NCI-H524 (cell line): ENCODE measurements around the gene DPYSL4.
"Not testable (repeated sequence)": the region's sequence is repeated elsewhere in the genome, so short reads cannot be mapped to it uniquely, and the experiment has no call there.

Experiments used
- DNase-seq, 2 experiments: peaks; one replicate each; lab custom pipeline; 2025; lab: John Stamatoyannopoulos, UW

The DPYSL4 gene

DNA sequence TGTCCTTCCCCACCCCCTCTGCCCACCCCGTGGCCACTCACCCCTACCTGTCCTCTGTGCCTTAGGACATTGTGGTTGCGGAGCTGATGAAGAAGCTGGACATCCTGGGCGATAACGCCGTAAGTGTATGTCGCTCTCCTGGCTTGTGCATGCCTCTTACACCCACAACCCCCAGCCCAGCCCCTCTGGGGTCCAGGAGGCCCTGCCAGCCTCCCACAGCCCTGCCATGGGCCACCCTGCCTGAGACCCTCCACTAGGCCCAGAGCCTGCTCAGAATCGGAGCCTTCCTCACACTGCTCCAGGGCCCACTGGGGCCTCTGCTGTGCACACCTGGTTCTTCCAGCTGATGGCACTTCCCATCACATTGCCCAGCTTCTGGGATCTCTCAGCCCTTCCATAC lies 36.8 kb upstream of the DPYSL4 start:
- DNase-seq = no peak

DNA sequence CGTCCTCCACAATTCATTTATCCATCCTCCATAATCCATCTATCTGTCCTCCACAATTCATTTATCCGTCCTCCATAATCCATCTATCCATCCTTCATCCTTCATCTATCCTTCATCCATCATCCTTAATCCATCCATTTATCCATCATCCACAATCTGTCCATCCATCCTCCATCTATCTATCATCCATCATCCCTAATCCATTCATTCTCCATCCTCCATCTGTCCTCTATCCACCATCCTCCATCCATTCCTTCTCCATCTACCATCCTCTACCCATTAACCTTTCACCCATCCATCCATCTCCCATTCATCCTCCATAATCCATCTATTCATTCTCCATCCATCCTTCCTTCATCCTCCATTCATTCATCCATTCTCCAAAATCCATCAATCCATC lies 36.0 kb upstream of the DPYSL4 start:
- no peak for DNase-seq

DNA sequence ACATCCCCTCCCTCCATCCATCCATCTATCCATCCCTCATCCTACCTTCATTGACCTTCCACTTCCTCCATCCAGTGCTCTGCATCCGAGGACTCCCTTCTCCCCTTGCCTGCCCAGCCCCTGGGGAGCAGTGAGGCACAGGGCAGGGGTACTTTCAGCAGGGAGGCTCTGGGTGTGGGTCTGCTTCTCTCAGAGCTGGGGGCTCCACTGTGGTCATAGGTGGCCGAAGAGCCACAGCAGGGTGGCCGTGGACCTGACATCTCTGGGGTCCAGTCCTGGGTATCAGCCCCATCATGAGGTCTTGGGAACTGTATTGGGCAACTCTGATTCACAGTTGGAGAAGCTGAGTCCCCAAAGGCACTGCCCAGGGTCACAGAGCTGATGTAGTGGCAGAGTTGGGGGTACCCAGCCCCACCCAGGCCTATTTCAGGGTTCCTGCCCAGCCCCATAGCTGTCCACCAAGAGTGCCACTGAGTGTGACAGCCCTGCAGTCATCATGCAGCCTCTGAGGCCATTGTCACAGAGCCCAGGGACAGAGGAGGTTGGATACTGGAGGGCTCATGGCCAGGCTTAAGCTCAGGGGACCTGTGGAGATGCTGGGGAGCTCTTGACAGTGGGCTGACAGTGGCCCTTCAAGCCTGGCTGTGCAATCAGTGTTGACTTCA lies 35.3 kb upstream of the DPYSL4 start:
- no peak for DNase-seq

DNA sequence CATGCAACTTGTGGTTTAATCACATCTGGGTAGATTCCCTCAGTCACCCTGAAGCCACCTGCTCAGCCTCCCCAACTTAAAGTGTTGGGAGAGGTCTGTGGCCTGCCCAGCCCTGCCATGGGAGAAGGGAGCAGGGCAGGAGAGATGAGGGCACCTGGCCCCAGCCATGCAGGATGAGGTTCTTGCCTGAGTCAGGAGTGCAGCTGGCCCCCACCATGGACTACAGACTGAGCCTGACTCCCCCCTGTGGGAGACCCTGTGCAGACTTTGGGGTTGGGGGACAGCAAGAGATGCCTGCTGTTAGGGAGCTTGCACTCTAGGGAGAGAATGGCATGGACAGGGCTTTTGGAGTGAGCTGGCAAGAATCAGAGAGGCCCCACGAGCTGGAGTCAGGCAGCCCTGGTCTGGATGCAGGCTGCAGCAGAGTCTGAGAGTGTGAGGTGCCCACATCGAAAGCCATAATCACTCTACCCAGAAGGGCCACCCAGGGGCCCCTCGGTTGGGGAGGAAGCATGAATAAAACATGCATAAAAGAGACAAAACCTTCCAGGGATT lies 34.7 kb upstream of the DPYSL4 start:
- no peak for DNase-seq

DNA sequence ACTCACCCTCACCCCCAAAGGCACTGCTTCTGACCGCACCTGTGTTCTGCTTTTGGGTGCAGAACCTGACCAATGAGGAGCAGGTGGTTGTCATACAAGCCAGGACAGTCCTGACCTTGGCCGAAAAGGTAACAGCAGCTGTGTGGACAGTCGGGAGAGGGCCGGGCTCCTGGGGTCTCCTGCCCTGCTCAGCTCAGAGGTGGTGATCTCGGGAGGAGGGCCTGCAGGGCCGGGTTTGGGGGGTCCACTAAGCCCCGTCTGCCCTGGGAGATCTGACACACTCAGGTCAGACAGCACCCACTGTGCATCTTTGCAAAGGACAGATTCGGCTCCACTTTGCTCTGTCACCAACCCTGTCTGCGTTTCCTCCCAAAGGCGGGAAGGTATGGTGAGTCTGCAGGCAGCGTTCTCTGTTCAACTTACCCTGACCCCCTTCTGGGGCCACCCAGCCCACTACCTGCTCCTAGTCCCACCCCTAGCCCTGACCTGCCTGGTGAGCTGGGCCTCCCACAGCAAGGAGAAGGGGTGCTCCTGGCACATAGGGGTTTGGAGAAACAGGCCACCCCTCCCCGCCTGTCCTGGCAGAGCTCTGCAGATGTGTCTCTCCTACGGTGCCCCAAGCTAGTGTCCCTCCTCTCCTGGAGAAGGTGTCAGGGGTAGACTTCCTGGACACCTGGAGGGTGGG lies 33.7 kb upstream of the DPYSL4 start:
- no peak for DNase-seq

DNA sequence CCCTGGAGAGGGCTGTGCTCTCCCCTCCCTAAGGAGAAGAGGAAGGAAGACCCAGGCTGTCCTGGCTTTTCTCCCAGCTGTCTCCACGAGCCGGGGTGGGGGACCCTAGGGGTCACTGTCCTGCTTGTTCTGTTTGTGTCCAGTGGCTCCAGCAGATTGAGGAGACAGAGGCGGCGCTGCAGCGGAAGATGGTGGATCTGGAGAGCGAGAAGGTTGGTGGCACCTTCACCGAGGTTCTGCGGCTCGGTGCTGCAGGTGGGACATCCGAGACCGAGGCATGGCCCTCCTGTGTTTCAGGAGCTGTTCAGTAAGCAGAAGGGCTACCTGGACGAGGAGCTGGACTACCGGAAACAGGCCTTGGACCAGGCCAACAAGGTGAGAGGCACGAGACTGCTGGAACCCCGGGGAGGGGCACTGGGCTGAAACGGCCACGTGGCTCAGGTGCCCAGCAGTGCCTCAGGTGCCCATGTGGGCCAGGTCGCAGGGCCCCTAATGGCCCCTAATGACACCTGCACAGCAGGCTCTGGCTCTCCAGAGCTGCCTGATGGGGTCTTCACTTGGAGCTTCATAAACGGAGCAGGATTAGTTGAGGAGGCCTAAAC lies 33.0 kb upstream of the DPYSL4 start:
- DNase-seq = no peak

DNA sequence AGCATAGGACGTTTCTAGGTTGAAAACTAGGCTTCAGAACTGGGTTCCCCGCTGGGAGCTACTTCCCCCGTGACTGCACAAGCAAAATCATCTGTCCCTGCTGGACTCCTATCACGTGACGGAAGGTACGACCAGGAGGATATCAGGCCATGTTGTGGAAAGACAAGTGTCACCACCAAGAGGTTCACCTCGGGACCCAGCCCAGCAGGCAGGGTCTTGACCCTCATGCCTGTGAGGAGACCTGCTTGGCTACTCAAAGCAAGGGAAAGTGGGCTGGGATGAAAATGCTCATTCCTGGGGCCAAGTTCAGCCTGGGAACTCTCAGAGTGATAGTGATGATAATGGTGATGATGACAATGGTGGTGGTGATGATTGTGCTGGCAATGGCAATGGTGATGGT lies 32.3 kb upstream of the DPYSL4 start:
- no peak for DNase-seq

DNA sequence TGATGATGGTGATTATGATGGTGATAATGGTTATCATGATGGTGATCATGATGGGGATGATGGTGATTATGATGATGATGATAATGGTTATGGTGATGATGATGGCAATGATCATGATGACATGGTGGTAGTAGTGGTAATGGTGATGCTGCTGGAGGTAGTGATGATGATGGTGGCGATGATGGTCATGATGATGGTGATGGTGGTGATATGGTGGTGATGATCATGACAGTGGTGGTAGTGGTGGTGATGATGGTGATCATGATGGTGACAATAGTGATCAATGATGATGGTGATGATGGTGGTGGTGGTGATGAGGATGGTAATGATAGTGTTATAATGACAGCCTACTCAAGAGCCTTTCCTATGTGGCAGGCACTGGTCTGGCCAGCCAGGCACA lies 31.8 kb upstream of the DPYSL4 start:
- no peak for DNase-seq

DNA sequence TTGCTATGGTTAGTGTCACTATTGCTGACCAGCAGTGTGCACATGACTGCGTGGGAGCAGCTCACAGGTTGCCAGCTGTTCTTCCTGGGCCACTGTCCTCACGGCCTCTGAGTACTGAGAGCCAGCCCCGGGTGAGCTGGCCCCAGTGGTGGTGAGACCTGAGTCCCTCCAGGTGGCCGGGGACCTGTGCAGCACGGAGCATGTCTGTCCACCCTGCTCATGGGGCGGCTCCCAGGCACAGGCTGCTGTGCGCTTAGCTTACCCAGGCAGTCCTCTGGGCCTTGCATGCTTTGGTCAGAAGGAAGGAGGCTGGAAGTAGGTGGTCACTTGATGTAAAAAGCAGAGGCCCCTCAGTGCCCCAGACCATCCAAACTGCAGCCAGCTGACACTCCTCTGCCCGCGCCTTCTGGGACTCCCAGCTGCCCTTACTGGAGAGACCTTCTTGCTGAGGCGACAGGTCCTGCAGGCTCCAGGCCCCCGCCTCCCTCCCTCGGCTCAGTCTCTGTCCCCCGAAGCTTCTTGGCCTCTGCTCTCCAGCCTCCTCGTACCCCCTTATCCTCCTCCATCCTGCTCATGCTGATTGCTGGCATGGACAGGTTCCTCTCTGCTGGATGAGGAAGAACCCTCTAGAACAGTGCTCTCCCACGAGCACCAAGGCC lies 30.9 kb upstream of the DPYSL4 start:
- no peak for DNase-seq

DNA sequence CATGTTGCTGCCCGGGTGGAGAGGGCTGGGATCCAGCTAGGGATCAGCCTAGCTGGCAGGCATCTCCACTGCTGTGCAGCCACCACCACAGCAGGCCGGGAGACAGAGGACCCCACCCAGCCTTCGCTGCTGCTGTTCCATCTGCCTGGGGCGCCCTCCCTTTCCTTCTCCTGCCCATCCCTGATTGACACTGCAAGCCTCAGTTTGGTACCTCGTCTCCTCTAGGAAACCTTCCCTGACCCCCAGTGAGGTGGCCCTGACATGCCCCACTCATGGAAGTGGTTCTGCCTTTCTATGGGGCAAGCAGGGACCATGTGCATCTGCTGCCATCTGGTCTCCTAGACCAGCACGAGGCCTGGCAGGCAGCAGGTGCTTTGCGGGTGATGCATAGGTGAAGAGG lies 30.4 kb upstream of the DPYSL4 start:
- DNase-seq = peak in 1 of 2 experiments; percentile 6

DNA sequence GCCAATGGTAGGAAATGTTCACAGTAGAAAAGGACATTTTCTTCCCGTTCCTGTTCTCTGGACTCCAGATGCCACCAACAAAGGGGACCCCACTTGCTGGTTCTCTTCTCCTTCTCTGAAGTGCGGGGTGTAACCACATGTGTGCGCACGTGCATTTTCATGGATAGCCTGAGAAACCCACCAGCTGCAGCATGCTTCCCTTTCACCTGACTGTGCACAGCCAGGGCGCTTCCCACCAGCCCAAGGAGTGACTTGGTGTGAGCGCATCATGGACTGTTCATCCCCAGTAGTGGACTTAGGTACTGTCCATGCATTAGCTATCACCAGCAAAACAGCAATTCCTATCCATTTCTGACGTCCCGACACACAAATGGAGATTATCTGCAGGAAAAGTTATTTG lies 29.6 kb upstream of the DPYSL4 start:
- DNase-seq = no peak

DNA sequence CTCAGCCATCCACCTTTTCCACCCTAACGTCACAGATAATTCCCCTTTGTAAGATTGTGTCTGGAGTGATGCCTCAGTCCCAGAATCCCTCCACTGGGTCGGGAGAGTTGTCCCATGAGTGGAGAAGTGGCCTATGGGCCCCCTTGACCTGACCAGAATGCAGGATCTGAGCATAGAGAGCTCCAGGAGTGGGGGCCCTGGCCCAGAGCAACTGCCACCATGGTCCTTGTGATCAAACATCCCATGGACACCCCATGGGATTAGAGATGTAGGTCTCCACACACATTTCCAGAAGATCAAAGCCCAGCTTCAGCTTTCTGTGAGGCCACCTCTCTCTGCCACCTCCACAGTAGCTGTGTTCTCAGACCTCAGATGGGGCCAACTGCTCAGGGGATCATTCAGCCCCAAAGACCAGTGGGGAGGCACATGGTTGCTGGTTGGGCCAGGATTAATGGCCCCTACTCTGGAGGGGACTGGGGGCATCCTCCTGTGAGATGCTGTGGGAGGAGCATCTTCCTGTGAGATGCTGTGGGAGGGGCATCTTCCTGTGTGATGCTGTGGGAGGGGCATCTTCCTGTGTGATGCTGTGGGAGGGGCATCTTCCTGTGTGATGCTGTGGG lies 28.5 kb upstream of the DPYSL4 start:
- DNase-seq = no peak

DNA sequence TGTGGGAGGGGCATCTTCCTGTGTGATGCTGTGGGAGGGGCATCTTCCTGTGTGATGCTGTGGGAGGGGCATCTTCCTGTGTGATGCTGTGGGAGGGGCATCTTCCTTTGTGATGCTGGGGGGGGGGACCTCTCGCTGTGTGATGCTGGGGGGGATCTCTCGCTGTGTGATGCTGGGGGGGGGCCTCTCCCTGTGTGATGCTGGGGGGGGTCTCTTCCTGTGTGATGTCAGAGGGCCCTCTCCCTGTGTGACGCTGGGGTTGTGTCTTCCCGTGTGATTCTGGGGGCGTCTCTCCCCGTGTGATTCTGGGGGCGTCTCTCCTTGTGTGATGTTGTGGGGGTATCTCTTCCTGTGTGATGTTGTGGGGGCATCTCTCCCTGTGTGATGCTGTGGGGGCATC lies 27.9 kb upstream of the DPYSL4 start:
- no peak for DNase-seq

DNA sequence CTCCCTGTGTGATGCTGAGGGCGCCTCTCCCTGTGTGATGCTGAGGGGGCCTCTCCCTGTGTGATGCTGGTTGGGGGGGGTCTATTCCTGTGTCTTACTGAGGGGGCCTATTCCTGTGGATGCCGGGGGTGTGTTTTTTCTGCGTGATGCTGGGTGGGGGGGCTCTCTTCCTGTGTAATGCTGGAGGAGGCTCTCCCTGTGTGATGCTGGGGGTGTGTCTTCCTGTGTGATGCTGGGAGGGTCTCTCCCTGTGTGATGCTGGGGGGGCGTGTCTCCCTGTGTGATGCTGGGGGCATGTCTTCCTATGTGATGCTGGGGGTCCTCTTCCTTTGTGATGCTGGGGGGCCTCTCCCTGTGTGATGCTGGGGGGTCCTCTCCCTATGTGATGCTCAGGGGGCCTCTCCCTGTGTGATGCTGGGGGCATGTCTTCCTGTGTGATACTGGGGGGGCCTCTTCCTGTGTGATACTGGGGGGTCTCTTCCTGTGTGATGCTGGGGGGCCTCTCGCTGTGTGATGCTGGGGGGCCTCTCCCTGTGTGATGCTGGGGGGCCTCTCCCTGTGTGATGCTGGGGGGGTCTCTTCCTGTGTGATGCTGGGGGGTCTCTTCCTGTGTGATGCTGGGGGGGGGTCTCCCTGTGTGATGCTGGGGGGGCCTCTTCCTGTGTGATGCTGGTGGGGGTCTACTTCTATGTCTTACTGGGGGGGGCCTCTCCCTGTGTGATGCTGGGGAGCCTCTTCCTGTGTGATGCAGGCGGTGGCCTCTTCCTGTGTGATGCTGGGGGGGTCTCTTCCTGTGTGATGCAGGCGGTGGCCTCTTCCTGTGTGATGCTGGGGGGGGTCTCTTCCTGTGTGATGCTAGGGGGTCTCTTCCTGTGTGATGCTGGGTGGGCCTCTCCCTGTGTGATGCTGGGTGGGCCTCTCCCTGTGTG lies 27.2 kb upstream of the DPYSL4 start:
- not testable (repeated sequence) for DNase-seq

DNA sequence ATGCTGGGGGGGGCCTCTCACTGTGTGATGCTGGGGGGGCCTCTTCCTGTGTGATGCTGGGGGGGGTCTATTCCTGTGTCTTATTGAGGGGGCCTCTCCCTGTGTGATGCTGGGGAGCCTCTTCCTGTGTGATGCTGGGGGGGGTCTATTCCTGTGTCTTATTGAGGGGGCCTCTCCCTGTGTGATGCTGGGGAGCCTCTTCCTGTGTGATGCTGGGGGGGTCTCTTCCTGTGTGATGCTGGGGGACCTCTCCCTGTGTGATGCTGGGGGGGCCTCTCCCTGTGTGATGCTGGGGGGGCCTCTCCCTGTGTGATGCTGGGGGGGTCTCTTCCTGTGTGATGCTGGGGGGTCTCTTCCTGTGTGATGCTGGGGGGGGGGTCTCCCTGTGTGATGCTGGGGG lies 26.5 kb upstream of the DPYSL4 start:
- not testable (repeated sequence) for DNase-seq

DNA sequence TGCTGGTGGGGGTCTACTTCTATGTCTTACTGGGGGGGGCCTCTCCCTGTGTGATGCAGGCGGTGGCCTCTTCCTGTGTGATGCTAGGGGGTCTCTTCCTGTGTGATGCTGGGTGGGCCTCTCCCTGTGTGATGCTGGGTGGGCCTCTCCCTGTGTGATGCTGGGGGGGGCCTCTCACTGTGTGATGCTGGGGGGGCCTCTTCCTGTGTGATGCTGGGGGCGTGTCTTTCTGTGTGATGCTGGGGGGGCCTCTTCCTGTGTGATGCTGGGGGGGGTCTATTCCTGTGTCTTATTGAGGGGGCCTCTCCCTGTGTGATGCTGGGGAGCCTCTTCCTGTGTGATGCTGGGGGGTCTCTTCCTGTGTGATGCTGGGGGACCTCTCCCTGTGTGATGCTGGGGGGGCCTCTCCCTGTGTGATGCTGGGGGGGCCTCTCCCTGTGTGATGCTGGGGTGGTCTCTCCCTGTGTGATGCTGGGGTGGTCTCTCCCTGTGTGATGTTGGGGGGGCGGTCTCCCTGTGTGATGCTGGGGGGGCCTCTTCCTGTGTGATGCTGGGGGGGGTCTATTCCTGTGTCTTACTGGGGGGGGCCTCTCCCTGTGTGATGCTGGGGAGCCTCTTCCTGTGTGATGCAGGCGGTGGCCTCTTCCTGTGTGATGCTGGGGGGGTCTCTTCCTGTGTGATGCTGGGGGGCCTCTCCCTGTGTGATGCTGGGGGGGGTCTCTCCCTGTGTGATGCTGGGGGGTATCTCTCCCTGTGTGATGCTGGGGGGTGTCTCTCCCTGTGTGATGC lies 25.7 kb upstream of the DPYSL4 start:
- not testable (repeated sequence) for DNase-seq

DNA sequence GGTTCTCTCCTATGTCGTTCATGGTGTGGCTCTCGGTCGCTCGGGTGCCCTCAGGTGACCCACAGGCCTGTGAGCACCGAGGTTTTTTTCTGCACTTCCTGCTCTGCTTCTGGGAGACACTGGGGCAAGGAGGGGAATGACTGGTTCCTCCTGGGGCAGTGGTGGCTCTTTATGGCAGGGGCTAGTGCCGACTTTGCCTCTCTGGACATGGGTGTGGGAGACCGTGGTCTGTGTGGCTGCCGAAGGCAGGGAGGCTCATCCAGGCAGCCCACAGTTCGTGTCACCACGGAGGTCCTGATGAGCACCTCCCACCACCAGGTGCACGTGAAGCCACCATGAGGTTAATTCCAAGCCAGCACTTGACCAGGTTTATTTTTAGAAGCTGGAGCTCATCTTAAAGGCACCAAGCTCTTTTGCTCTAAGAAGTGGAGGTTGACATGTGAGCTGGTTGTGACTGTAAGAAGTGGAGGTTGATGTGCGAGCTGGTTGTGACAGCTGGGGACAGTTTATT lies 24.7 kb upstream of the DPYSL4 start:
- DNase-seq = no peak

DNA sequence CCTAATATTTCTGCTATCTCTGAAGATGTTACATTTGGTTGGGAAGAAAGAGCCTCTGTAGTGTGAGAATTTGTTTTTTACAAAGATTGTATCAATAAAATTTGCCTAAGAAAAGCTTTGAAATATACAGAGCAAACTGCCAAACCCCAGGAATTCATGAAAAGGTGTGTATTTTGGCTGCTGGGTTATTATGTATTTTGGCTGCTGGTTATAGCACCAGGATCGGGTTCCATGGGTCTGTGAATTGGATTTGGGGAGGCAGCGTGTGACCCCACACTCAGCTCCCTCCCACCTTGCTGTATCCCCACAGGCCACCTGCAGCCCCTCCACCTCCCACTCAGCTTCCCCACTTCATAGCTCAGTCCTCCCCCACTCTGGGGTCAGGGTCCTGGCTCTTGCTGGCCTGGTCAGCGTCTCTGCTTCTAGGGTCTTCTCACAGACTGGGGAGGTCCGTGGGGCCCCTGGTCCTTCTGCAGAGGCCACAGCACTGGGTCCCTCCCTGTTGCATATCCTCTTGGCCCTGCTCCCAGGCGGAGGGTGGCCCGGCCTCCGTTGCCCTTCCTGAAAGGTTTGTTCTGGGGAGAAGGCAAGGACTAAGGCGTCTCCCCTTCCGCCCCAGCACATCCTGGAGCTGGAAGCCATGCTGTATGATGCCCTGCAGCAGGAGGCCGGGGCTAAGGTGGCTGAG lies 24.0 kb upstream of the DPYSL4 start:
- DNase-seq = no peak

DNA sequence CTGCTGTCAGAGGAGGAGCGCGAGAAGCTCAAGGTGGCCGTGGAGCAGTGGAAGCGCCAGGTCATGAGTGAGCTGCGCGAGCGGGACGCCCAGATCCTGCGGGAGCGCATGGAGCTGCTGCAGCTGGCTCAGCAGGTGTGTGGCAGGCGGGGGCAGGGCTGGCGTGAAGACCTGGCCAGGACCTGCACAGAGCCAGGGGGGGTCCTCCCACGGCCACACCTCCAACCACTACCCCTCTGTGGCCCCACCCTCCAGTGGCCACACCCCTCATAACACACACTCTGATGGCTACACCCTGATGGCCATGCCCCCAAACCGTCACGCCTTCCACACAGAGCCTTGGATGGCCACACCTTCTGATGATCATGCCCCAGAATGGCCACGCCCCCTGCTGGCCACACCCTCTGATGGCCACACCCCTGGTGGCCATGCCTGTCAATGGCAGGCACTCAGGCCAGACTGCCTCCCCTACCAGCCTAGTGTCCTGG lies 23.4 kb upstream of the DPYSL4 start:
- DNase-seq = no peak
